Right lobe of liver (tissue), 4 donors: ENCODE data around the gene SH3TC1.

Source experiments
- POLR2A ChIP-seq: fragments of 450-650 bp; IDR thresholded peaks from one replicate; pipeline ENCODE4 v1.6.1; 2017; ENCODE audit warnings: antibody characterized with exemption, mild to moderate bottlenecking
- TF ChIP-seq, protein P1 (sequence below), 4 donors: fragments of 200-600 bp in 3 of 4; fragments of 450-650 bp in 1 of 4; IDR thresholded peaks; one replicate each; pipeline versions ENCODE4 v1.5.1 to v1.8.0; 2016 to 2022; ENCODE audit warnings: antibody characterized with exemption in 4 of 4, mild to moderate bottlenecking in 2 of 4
- donor health status: DM: no; HTN: no; CAD: no.
- donor health status: DM: no; HTN: no; CAD: no.
- donor health status: DM: no; HTN: yes; CAD: no.

GRCh38 chr4:8199594-8200301 is 658 bp downstream of the SH3TC1 start:
- TF ChIP-seq, protein P1, sequence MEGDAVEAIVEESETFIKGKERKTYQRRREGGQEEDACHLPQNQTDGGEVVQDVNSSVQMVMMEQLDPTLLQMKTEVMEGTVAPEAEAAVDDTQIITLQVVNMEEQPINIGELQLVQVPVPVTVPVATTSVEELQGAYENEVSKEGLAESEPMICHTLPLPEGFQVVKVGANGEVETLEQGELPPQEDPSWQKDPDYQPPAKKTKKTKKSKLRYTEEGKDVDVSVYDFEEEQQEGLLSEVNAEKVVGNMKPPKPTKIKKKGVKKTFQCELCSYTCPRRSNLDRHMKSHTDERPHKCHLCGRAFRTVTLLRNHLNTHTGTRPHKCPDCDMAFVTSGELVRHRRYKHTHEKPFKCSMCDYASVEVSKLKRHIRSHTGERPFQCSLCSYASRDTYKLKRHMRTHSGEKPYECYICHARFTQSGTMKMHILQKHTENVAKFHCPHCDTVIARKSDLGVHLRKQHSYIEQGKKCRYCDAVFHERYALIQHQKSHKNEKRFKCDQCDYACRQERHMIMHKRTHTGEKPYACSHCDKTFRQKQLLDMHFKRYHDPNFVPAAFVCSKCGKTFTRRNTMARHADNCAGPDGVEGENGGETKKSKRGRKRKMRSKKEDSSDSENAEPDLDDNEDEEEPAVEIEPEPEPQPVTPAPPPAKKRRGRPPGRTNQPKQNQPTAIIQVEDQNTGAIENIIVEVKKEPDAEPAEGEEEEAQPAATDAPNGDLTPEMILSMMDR (IDR thresholded peaks at IDR 0.05) = no peak
- TF ChIP-seq POLR2A = no peak
